ENCODE results near the gene MAP6. TPM values are rescaled to one million over a fixed set of nuclear protein-coding genes. Genes with fewer than 3 reads are reported as not detected.
A peak's percentile ranks its signal among the peaks of the same experiment; 100 is the strongest.

The MAP6 gene
- total RNA-seq, 1 donor from 2014 or later, result 0.54 TPM

DNA sequence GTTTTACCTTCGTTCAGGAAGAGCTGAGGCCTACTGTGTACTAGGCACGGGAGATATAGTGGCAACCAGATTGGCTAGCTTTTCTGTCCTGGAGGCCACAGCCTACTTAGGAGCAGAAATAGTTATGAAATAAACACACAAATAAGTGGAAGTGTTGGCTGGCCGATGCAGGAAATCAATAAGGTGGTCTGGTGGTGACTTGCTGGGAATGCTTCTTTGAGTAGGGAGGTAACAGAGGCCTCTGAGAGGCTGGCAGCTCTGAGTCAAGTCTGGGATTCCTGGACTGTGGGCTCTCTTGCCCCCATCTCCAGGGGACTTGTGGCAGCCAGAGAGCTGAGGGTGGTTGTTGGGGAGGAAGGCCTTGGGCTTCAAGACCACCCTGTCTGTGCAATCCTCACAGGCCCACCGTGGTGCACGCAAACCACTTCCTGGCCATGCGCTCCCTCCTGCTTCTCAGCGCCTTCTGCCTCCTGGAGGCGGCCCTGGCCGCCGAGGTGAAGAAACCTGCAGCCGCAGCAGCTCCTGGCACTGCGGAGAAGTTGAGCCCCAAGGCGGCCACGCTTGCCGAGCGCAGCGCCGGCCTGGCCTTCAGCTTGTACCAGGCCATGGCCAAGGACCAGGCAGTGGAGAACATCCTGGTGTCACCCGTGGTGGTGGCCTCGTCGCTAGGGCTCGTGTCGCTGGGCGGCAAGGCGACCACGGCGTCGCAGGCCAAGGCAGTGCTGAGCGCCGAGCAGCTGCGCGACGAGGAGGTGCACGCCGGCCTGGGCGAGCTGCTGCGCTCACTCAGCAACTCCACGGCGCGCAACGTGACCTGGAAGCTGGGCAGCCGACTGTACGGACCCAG, 102.7 kb downstream of the MAP6 start:
- no peaks in the 10 kb centered on the region for H3K9me3 Mint-ChIP-seq
- no peak for DNase-seq (ENCODE audit: low spot score)
- no peak overlapping the region for H3K27ac Mint-ChIP-seq
- intact Hi-C loops (cut with micrococcal nuclease), result loop anchor here (10.0 kb wide), 1 partner anchor 109 kb away; no protein-coding TSS in a partner anchor
- H3K27me3 Mint-ChIP-seq (ENCODE audit: insufficient read depth), result peaks cover 2% of the 10 kb centered on the region
- peaks cover 11% of the 10 kb centered on the region for H3K36me3 Mint-ChIP-seq (ENCODE audit: low read depth)
- H3K4me3 Mint-ChIP-seq, result no peak overlapping the region
- peaks cover 15% of the 10 kb centered on the region for H3K4me1 Mint-ChIP-seq (ENCODE audit: low read depth)

DNA sequence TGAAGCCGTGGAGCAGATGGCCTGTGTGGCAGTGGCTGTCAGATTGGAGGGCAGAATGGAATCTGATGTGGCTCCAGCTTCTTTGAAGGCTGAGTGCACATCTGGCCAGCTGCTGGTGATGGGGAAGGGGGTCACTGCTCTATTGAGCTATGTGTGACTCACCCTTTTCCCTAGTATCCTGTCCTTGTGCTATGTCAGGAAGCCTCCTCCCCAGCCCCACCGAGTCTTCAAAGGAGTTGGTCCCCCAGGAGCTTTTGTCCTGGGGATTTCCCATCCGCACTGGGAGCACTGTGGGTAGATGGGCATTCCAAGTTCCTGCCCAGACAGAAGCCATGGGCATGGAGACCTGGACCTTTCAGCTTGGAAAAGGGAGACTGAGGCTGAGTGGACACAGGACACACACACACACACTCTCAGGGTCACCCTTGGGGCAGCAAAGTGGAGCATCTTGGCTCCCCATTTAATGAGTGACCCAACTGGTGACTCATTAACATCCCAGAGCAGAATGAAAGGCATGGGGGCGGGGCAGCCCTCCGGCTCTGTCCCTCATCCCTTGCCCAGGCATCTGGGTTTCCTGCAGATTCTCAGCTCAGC, 103.5 kb downstream of the MAP6 start:
- intact Hi-C loops (cut with micrococcal nuclease), result loop anchor here (10.0 kb wide), 1 partner anchor 109 kb away; no protein-coding TSS in a partner anchor
- DNase-seq (ENCODE audit: low spot score), result no peak
- Mint-ChIP-seq H3K4me3 (no peak overlapping the region), H3K36me3 (ENCODE audit: low read depth) (peaks cover 11% of the 10 kb centered on the region), H3K27ac (no peak overlapping the region), H3K4me1 (ENCODE audit: low read depth) (peaks cover 15% of the 10 kb centered on the region), H3K9me3 (no peaks in the 10 kb centered on the region), H3K27me3 (ENCODE audit: insufficient read depth) (peaks cover 2% of the 10 kb centered on the region)

DNA sequence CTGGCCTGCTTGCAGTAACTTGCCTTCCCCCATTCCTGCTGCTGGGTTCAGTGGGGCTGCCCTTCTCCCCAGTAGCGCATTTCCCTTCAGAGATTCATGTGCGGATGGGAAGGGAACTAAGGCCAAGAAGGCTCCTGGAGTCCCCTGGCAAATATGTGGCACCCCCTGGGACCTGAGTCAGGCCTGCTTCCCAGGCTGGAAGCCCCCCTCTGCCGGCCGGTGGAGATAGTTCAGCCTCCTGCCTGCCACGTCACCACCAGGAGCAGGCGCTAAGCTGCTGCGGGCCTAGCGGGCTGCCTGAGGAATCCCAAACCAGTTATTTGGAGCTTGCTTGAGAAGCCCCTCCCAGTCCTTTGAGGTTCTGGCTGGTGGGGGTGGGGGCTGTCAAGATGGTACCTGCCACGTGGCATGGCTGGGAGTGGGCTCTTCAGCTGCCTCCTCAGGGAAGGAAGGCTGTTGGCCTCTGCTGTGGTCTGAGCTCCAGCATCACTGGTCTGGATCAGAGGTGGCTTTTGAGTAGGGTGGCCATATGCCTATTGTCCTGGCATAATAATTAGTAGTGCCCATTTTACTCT, 104.8 kb downstream of the MAP6 start:
- Mint-ChIP-seq H3K4me1 (ENCODE audit: low read depth) (peaks cover 15% of the 10 kb centered on the region), H3K36me3 (ENCODE audit: low read depth) (peaks cover 5% of the 10 kb centered on the region), H3K27me3 (ENCODE audit: insufficient read depth) (peaks cover 4% of the 10 kb centered on the region), H3K9me3 (no peaks in the 10 kb centered on the region), H3K27ac (peak overlapping the region; percentile 70), H3K4me3 (peak overlapping the region; percentile 92)
- no peak for DNase-seq (ENCODE audit: low spot score)
- intact Hi-C loops (cut with micrococcal nuclease), result loop anchor here (5.0 to 10.0 kb wide), 2 partner anchors 111 to 818 kb away; partner anchors contain the start of genes GVQW3 and THAP12

DNA sequence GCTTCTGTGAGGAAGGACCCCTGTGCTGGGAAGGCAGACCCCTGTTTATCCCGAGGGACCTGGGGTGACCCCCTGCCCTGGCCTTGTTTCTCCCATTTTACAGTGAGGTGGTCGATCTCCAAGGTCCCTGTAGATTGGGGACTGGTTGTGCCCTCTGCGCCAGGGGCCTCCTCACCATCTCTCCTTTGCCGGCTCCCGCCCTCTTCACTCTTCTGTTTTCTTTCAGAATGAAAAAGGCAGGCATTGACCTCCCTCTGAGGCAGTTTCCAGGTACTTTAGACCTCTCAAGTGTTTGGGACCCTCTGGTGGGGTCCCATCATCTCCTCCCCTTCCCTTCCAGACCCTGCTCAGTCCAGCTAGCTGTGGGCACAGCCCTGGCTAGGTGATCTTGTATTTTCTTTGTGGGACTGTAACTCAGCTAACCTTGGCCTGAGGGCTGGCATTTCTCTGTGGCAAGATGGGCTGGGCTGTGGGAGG, 105.3 kb downstream of the MAP6 start:
- H3K36me3 Mint-ChIP-seq (ENCODE audit: low read depth), result peaks cover 3% of the 10 kb centered on the region
- H3K9me3 Mint-ChIP-seq, result no peaks in the 10 kb centered on the region
- intact Hi-C loops (cut with micrococcal nuclease), result loop anchor here (5.0 to 10.0 kb wide), 2 partner anchors 111 to 819 kb away; partner anchors contain the start of genes GVQW3 and THAP12
- H3K4me1 Mint-ChIP-seq (ENCODE audit: low read depth), result peaks cover 15% of the 10 kb centered on the region
- peaks cover 4% of the 10 kb centered on the region for H3K27me3 Mint-ChIP-seq (ENCODE audit: insufficient read depth)
- DNase-seq (ENCODE audit: low spot score), result no peak
- peak overlapping the region; percentile 70 for H3K27ac Mint-ChIP-seq
- peak overlapping the region; percentile 92 for H3K4me3 Mint-ChIP-seq

DNA sequence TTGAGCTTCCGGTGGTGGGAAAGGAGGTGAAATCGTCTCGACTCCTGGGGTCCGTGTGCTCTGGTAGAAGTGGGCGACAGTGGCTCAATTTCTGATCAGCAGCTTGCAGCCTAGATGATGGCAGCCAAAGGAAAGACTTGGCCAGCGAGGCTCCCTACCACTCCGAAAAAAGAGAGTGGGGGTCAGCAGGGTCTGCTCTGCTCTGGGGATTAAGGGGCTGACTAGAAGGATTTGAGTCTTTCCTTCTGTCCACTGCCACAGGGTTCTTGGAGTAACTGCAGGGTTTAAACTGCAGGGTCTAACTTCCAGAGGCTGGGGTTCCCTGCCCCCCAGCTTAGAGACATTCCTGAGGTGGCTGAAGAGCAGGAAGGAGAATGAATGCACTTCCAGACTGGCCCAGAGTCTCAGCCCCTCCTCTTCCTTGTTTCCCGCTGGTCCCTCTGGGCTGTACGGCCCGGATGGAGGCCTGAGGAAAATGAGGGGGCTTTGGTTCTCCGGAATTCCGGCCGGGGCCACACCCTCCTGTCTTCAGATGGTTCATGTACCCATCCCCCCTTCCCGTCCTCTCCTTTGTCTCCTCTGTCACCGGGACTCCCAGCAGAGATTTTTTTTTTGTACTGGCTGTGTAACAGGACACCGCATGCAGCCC, 105.9 kb downstream of the MAP6 start:
- no peak for DNase-seq (ENCODE audit: low spot score)
- H3K36me3 Mint-ChIP-seq (ENCODE audit: low read depth), result no peaks in the 10 kb centered on the region

DNA sequence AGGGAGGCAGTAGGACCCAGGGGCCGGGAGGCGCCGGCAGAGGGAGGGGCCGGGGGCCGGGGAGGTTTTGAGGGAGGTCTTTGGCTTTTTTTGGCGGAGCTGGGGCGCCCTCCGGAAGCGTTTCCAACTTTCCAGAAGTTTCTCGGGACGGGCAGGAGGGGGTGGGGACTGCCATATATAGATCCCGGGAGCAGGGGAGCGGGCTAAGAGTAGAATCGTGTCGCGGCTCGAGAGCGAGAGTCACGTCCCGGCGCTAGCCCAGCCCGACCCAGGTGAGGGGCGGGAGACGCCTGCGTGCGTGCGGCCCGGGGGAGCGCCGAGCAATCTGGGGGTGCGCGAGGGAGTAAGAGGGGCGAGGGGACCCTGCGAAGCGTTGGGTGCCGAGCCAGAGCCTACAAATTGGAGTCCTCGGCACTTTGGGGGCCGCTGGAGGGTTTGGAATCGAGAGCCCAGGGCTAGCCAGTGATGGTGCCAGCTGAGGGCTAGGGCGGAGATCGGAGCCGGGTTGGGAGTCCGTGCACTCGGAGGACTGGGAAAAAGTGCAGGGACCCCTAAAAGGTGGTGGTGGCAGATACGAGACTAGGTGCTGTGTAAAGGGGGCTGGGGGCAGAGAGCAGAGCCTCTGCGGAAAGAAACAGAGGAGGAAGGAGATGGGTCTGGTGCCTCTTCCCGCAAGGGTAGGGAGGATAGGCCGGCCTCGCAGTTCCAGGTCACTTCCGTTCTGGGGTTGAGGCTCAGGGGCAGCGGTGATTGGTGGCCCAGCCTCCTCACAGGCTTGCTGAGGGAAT, 106.6 kb downstream of the MAP6 start, which contains the start of gene SERPINH1:
TSS of gene SERPINH1 (plus strand) at position 206 of the 788 bp plus-strand sequence. CDS start 4,097 bp downstream, outside the sequence.
- peak; percentile 61 for DNase-seq (ENCODE audit: low spot score)
- intact Hi-C loops (cut with micrococcal nuclease), result loop anchor here (1.0 to 10.0 kb wide), 5 partner anchors 15 to 820 kb away; partner anchors contain the start of genes GVQW3 and THAP12
- Mint-ChIP-seq H3K27ac (peak within 1 kb of the TSS; percentile 90), H3K9me3 (no peaks in the 10 kb centered on the region), H3K36me3 (ENCODE audit: low read depth) (no peaks in the 10 kb centered on the region), H3K4me1 (ENCODE audit: low read depth) (peaks cover 15% of the 10 kb centered on the region), H3K27me3 (ENCODE audit: insufficient read depth) (peaks cover 4% of the 10 kb centered on the region), H3K4me3 (peak within 1 kb of the TSS; percentile 92)

More for the DNA sequence above, 105.9 kb downstream of the MAP6 start:
- H3K9me3 Mint-ChIP-seq, result no peaks in the 10 kb centered on the region
- intact Hi-C loops (cut with micrococcal nuclease), result loop anchor here (1.0 to 10.0 kb wide), 5 partner anchors 16 to 819 kb away; partner anchors contain the start of genes GVQW3 and THAP12
- H3K4me1 Mint-ChIP-seq (ENCODE audit: low read depth), result peaks cover 15% of the 10 kb centered on the region
- peaks cover 4% of the 10 kb centered on the region for H3K27me3 Mint-ChIP-seq (ENCODE audit: insufficient read depth)
- H3K27ac Mint-ChIP-seq, result peak overlapping the region; percentile 90
- peak overlapping the region; percentile 92 for H3K4me3 Mint-ChIP-seq

DNA sequence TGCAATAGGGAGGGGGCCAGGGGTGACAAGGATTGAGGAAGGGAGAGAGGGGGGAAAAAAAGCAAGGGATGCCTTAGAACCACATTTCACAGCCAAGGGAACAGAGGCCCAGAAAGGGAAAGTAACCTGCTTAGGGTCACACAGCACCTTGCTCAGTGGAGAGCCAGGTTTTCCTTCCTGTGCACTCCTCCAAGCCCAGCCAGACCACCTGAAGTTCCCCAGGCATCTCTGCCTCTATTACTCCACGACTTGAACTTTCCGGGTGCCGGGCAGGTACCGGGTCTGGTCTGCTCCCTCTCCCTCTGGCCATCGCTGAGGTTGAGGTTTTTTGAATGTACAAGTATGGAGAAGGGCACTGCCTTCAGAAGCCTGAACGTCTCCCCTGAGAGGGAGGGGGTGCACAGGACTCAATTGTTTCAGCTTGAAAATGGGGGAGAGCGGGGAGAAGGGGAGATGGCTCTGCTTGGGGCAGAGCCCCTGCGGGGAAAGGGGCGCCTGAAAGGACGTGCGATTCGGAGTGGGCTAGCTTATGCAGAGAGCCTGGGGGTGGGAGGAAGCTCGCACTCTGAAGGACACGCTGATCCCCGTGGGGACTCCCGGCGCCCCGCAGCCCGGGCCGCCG, 107.3 kb downstream of the MAP6 start:
- peaks cover 15% of the 10 kb centered on the region for H3K4me1 Mint-ChIP-seq (ENCODE audit: low read depth)
- no peaks in the 10 kb centered on the region for H3K9me3 Mint-ChIP-seq
- no peak for DNase-seq (ENCODE audit: low spot score)
- peak overlapping the region; percentile 90 for H3K27ac Mint-ChIP-seq
- intact Hi-C loops (cut with micrococcal nuclease), result loop anchor here (1.0 to 10.0 kb wide), 5 partner anchors 14 to 821 kb away; partner anchors contain the start of genes GVQW3 and THAP12
- peaks cover 9% of the 10 kb centered on the region for H3K27me3 Mint-ChIP-seq (ENCODE audit: insufficient read depth)
- H3K36me3 Mint-ChIP-seq (ENCODE audit: low read depth), result no peaks in the 10 kb centered on the region
- H3K4me3 Mint-ChIP-seq, result peak overlapping the region; percentile 92

DNA sequence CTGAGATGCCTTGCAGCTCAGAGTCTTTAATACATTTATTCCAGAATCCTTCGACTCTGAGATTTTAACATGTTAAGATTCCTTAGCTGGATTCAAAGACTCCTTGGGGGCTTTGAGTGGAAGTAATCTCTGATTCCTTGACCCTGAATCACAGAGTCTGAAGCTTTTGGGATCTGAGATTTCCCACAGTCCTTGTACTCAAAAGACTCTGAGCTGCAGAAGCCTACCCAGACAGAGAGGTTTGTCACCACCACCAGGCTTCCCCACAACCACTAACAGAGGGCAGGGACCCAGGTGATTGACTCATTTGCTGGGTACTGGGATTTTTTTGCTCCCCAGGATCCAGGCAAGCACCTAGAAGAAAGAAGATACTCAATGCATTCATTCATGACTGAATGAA, 108.2 kb downstream of the MAP6 start:
- Mint-ChIP-seq H3K27me3 (ENCODE audit: insufficient read depth) (peaks cover 9% of the 10 kb centered on the region), H3K36me3 (ENCODE audit: low read depth) (no peaks in the 10 kb centered on the region), H3K4me1 (ENCODE audit: low read depth) (peaks cover 15% of the 10 kb centered on the region), H3K9me3 (no peaks in the 10 kb centered on the region), H3K27ac (no peak overlapping the region), H3K4me3 (peak overlapping the region; percentile 72)
- intact Hi-C loops (cut with micrococcal nuclease), result loop anchor here (5.0 to 10.0 kb wide), 2 partner anchors 114 to 822 kb away; partner anchors contain the start of genes GVQW3 and THAP12
- DNase-seq (ENCODE audit: low spot score), result no peak

DNA sequence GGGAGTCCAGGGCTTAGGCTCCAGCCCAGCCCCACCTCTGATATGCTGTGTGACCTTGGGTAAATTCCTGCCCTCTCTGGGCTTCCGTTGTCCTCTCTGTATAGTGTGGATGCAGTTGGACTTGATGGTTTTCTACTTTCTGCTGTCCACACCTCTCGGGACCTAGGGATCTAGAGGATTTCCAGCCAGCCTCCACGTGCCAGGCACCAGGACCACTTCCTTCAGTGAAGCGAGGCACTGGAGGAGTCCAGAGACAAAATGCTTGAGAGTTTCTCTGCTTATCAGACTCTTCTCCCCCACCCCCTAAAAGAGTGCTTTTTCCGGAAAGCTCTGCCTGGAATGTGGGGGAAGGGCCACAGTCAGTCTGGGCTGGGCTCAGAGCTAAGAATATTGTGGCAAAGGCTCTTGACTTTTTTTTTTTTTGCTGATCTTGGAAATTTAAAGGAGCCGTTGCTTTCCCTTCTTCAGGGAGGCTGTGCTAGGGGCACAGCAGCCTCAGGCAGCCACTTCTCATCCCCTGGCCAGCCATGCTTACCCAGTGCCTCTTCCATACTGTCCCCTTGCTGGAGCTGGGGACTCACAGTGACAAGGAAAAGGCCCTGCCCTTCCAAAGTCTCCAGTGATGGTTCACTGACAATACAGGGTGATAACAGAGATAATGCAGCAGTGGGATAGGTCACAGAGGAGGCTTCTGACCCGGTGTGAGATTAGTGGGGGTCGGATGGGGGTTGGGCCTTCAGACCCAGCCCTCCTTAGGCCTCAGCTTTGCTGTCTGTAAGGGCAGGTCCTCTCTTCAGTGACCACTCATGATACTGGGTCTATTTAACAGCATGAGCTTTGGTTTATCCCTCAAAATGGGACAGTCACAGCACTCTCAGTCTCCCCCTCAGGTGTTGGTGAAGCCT, 109.6 kb downstream of the MAP6 start:
- intact Hi-C loops (cut with micrococcal nuclease), result no loop called here
- H3K27ac Mint-ChIP-seq, result no peak overlapping the region
- peaks cover 9% of the 10 kb centered on the region for H3K27me3 Mint-ChIP-seq (ENCODE audit: insufficient read depth)
- no peaks in the 10 kb centered on the region for H3K36me3 Mint-ChIP-seq (ENCODE audit: low read depth)
- DNase-seq (ENCODE audit: low spot score), result no peak
- no peaks in the 10 kb centered on the region for H3K9me3 Mint-ChIP-seq
- peak overlapping the region; percentile 42 for H3K4me3 Mint-ChIP-seq
- H3K4me1 Mint-ChIP-seq (ENCODE audit: low read depth), result peaks cover 15% of the 10 kb centered on the region

DNA sequence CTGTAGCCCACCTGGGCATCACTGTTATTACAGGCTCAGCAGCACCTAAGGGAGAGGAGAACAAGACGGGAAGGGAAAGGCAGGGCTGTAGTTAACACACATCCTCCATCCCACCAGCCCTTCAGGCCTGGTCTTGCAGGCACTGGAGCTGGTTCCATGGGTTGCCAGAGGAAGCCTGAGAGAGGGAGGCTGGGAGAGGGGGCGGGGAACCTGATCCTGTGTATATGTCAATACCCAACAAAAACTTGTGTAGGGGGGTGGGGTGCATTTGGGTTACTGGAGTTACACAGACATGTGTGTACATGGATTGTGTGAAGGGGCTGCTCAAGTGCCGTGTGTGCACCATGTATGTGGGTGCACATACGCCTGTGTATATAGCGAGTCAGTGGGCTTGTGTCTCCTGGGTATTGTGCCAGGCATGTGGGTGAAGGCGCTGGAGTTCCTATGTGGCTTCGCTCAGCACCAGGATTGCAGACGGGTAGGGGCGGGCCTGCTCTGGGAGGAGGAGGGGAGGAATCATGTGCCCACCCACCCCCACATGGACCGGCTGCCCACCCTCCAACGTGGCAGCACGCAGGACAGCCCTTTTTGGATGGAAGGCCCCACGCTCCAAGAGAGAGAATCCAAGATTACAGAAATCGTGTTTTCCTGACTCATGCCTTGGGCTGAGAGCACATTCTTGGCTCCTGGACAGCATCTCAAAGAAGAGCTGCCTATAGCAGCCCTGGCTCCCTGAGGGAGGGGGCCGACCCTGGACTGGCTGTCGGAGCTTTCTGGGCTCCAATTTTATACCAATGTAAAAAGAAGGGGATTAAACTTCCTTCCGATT, 111.0 kb downstream of the MAP6 start:
- no peak for DNase-seq (ENCODE audit: low spot score)
- Mint-ChIP-seq H3K27ac (peak overlapping the region; percentile 47), H3K9me3 (no peaks in the 10 kb centered on the region), H3K36me3 (ENCODE audit: low read depth) (no peaks in the 10 kb centered on the region), H3K27me3 (ENCODE audit: insufficient read depth) (peaks cover 9% of the 10 kb centered on the region), H3K4me3 (no peak overlapping the region), H3K4me1 (ENCODE audit: low read depth) (peaks cover 6% of the 10 kb centered on the region)
- intact Hi-C loops (cut with micrococcal nuclease), result no loop called here
